Measurements from ENCODE around the gene SHMT2. TPM values are rescaled to one million over a fixed set of nuclear protein-coding genes. Genes with fewer than 3 reads are reported as not detected.

SHMT2 gene
- total RNA-seq, 1 experiment from 2014 or later, result 210 TPM

GRCh38 chr12:57242329-57242690, 12.8 kb downstream of the SHMT2 start:
- H3K36me3 ChIP-seq (ENCODE audit: low read depth, low read length), result no peaks in the 10 kb centered on the region
- no peaks in the 10 kb centered on the region for H4K20me1 ChIP-seq (ENCODE audit: low read length)
- no peaks in the 10 kb centered on the region for H3K9me3 ChIP-seq (ENCODE audit: low read length)
- BruUV-seq (replicated peaks), result no TSS peak
- H3F3A ChIP-seq (ENCODE audit: low read length, unreplicated experiment), result no peaks in the 10 kb centered on the region
- H3K27me3 ChIP-seq (ENCODE audit: low read length), result peaks cover 16% of the 10 kb centered on the region
- peak overlapping the region; percentile 99 for H3K4me2 ChIP-seq (ENCODE audit: low read length)
- CTCF ChIA-PET, result interaction anchor here (0.7 to 2.1 kb wide), 5 partner anchors 13 to 233 kb away, joined by 3 to 24 read pairs (median 7); partner anchors contain the start of gene SHMT2
- no peaks in the 10 kb centered on the region for H3K9me2 ChIP-seq (replicated peaks; ENCODE audit: low read length)
- ATAC-seq (no peak), DNase-seq (no peak)
- TF ChIP-seq EZH2 (IDR thresholded peaks at IDR 0.05; ENCODE audit: low read length, unreplicated experiment), result no peak
- TF ChIP-seq, protein P1, sequence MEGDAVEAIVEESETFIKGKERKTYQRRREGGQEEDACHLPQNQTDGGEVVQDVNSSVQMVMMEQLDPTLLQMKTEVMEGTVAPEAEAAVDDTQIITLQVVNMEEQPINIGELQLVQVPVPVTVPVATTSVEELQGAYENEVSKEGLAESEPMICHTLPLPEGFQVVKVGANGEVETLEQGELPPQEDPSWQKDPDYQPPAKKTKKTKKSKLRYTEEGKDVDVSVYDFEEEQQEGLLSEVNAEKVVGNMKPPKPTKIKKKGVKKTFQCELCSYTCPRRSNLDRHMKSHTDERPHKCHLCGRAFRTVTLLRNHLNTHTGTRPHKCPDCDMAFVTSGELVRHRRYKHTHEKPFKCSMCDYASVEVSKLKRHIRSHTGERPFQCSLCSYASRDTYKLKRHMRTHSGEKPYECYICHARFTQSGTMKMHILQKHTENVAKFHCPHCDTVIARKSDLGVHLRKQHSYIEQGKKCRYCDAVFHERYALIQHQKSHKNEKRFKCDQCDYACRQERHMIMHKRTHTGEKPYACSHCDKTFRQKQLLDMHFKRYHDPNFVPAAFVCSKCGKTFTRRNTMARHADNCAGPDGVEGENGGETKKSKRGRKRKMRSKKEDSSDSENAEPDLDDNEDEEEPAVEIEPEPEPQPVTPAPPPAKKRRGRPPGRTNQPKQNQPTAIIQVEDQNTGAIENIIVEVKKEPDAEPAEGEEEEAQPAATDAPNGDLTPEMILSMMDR (conservative IDR thresholded peaks at IDR 0.05; ENCODE audit: low read depth, low read length), result no peak
- H3K27ac ChIP-seq (ENCODE audit: low read length), result no peak overlapping the region
- no peaks in the 10 kb centered on the region for H3K79me2 ChIP-seq (ENCODE audit: low read length)
- H3K4me3 ChIP-seq (ENCODE audit: low read length), result peak overlapping the region; percentile 68
- intact Hi-C loops (cut with micrococcal nuclease), result no loop called here
- peaks cover 33% of the 10 kb centered on the region for H3K4me1 ChIP-seq (ENCODE audit: insufficient read depth, low read length)
- H2AFZ ChIP-seq (ENCODE audit: low read length), result 0 out of 2 replicates have a peak overlapping the region, but pooled peaks have one; percentile 40
- H3K9ac ChIP-seq (ENCODE audit: low read length), result no peak overlapping the region
- POLR2A ChIA-PET (ENCODE audit: unreplicated experiment), result no interaction called here

DNA sequence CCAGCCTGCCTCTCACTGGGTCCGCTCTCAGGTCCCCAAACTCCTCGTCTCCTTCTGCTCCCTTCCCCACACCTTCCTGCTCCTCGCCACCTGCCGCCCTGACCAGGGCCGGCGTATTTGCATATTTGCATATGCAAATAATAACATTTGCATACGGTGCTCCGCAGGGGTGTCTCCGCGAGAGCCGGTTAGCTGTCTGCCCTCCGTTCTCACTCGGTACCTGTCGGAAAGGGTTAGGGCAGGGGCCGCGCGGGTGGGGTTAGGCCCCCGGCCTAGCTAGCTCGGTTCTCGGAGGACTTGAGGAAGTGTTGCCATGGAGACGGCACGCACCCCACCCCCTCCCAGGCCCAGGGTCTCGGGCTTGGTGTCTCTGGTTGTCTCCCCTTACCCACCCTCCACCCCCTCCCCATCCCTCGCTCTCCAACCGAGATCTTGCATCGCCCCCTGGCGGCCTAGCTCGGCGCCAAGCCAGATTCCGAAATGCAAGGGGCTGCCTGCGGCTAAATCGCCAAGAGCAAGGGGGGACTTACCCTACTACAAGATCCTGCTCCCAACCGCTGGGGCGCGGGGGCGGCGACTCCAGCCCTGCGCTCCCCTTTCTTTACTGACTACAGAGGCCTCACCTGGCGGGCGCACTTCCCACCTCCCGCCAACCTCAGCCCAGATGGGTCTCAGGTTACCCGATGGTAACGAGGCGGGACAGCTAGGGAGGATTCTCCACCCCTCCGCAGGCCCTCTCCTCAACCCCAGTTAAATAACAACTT, 13.4 kb downstream of the SHMT2 start:
- no peaks in the 10 kb centered on the region for H4K20me1 ChIP-seq (ENCODE audit: low read length)
- H3K27me3 ChIP-seq (ENCODE audit: low read length), result peaks cover 16% of the 10 kb centered on the region
- no peak for TF ChIP-seq EZH2phosphoT487 (IDR thresholded peaks at IDR 0.05; ENCODE audit: borderline replicate concordance, low read length)
- TF ChIP-seq, protein P1 (conservative IDR thresholded peaks at IDR 0.05; ENCODE audit: low read depth, low read length), result peak; percentile 82
- BruUV-seq (replicated peaks), result no TSS peak
- no peaks in the 10 kb centered on the region for H3K9me3 ChIP-seq (ENCODE audit: low read length)
- peaks cover 33% of the 10 kb centered on the region for H3K4me1 ChIP-seq (ENCODE audit: insufficient read depth, low read length)
- intact Hi-C loops (cut with micrococcal nuclease), result loop anchor here (1.0 kb wide), 1 partner anchor 29 kb away; no protein-coding TSS in a partner anchor
- ChIA-PET CTCF (interaction anchor here (0.6 to 2.1 kb wide), 10 partner anchors 13 to 241 kb away, joined by 3 to 24 read pairs (median 4); partner anchors contain the start of gene SHMT2), POLR2A (ENCODE audit: unreplicated experiment) (interaction anchor here (0.6 kb wide), 1 partner anchor 14 kb away, joined by 6 read pairs; the partner anchor contains the start of gene SHMT2)
- H3K9ac ChIP-seq (ENCODE audit: low read length), result no peak overlapping the region
- H2AFZ ChIP-seq (ENCODE audit: low read length), result peak overlapping the region; percentile 86
- no peak overlapping the region for H3K27ac ChIP-seq (ENCODE audit: low read length)
- no peaks in the 10 kb centered on the region for H3K9me2 ChIP-seq (replicated peaks; ENCODE audit: low read length)
- H3K79me2 ChIP-seq (ENCODE audit: low read length), result no peaks in the 10 kb centered on the region
- ATAC-seq (peak; percentile 7), DNase-seq (peak; percentile 68)
- H3K36me3 ChIP-seq (ENCODE audit: low read depth, low read length), result no peaks in the 10 kb centered on the region
- H3K4me3 ChIP-seq (ENCODE audit: low read length), result peak overlapping the region; percentile 68
- no peaks in the 10 kb centered on the region for H3F3A ChIP-seq (ENCODE audit: low read length, unreplicated experiment)
- H3K4me2 ChIP-seq (ENCODE audit: low read length), result peak overlapping the region; percentile 99
